ENCODE data around the gene ZNF236. TPM values are rescaled to one million over a fixed set of nuclear protein-coding genes. Genes with fewer than 3 reads are reported as not detected.
"Not testable (repeated sequence)": the region's sequence is repeated elsewhere in the genome, so short reads cannot be mapped to it uniquely, and the experiment has no call there.

The ZNF236 gene
- total RNA-seq, 2 donors from 2014 or later = 19.3 to 20.1 TPM

DNA sequence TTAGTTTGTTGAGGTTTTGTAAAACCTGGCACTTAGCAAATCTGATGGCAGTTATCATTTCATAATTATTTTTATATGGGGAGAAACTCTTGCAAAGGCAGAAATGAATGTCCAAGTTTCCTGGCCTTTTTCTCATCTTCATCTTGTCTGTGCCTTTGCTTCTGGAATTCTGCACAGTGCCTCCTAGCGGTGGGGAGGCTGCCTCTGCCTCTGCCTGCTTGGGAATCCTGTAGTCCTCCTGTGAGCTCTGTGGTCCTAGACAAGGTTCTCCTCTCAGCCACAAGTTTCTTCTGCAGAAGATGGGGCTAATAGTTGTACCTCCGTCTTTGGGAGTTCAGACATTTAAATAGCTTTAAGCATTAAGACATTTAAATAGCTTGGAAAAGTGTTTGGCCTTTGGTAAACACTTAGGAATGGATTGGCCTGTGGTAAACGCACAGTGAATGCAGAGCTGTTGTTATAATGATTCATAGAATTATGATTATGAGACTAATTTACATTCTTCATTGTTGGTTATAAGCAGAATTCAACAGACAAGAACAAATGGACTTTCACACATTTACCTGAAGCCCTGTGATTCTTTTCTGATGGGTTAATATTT lies 101.2 kb downstream of the ZNF236 start:
- ATAC-seq (replicated peaks) = no peak
- H3K4me1 Mint-ChIP-seq = peaks cover 11% of the 10 kb centered on the region

DNA sequence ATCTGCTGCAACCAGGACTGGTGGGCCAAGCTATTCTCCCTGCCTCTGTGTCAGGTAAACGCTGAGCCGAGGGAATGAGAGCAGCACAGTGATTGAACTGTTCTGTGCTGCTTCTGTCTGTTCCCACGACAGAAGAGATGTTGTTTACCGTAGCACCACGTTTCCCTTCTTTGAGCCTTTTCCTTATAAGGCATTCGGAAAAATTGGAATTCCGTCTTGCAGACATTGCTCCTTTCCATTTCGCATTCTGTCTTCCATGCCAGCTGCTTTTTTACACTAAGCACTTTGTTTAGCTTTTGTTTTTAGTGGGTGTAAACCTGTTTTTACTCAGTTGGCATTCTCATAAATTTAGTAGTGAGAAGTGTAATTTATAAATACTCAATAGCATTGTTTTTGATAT lies 103.1 kb downstream of the ZNF236 start:
- H3K27me3 Mint-ChIP-seq = no peaks in the 10 kb centered on the region
- ATAC-seq (replicated peaks) = no peak
- peaks cover 11% of the 10 kb centered on the region for H3K4me1 Mint-ChIP-seq
- H3K4me3 Mint-ChIP-seq = no peak overlapping the region
- H3K27ac Mint-ChIP-seq = no peak overlapping the region
- H3K36me3 Mint-ChIP-seq (ENCODE audit: low read depth) = peaks cover 99% of the 10 kb centered on the region
- H3K9me3 Mint-ChIP-seq = no peaks in the 10 kb centered on the region

More for the DNA sequence above, 101.2 kb downstream of the ZNF236 start:
- Mint-ChIP-seq H3K27me3 (no peaks in the 10 kb centered on the region), H3K27ac (no peak overlapping the region), H3K4me3 (no peak overlapping the region), H3K36me3 (ENCODE audit: low read depth) (peaks cover 99% of the 10 kb centered on the region), H3K9me3 (no peaks in the 10 kb centered on the region)

GRCh38 chr18:76927223-76927725 lies 104.9 kb downstream of the ZNF236 start:
- Mint-ChIP-seq H3K36me3 (ENCODE audit: low read depth) (peaks cover 98% of the 10 kb centered on the region), H3K4me3 (no peak overlapping the region), H3K27ac (no peak overlapping the region), H3K9me3 (no peaks in the 10 kb centered on the region), H3K27me3 (no peaks in the 10 kb centered on the region), H3K4me1 (peaks cover 6% of the 10 kb centered on the region)
- ATAC-seq (replicated peaks) = no peak

DNA sequence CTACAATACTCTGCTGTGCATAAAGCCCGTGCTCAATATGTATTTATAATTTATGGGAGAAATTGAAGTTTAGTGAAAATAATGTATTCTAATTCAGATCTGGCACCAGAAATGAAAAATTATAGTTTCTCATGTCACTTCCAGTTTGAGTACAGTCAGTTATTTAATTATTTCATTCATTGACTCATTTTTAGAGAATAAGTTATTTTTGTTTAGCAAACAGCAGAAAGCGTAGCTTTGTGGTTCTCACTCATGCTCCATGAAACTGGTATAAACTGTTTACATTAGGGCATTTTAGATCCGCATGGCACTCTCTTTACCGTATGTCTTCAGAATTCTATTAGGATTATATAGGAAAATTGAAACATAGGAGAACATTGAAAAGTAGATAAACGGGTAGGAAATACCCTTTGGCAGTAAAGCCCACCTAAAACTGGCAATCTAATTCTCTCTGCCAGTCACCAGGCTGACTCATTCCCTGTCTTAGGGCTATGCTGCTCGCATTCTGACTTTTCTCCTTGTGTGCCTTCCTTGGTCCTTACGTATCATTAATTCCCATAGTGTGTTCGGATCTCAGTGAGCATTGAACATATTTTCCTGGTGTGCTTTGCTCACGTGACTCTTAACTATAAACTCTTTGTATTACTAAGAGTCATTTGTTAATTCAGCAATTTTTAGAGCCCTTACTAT lies 106.0 kb downstream of the ZNF236 start:
- H3K27ac Mint-ChIP-seq = no peak overlapping the region
- ATAC-seq (replicated peaks) = no peak
- H3K4me1 Mint-ChIP-seq = peaks cover 12% of the 10 kb centered on the region
- H3K36me3 Mint-ChIP-seq (ENCODE audit: low read depth) = peaks cover 98% of the 10 kb centered on the region
- no peak overlapping the region for H3K4me3 Mint-ChIP-seq
- H3K9me3 Mint-ChIP-seq = no peaks in the 10 kb centered on the region
- no peaks in the 10 kb centered on the region for H3K27me3 Mint-ChIP-seq

GRCh38 chr18:76931171-76931570 lies 108.8 kb downstream of the ZNF236 start:
- no peak for ATAC-seq (replicated peaks)
- no peak overlapping the region for H3K27ac Mint-ChIP-seq

GRCh38 chr18:76932026-76932819 lies 109.9 kb downstream of the ZNF236 start:
- peak overlapping the region; percentile 26 for H3K4me3 Mint-ChIP-seq
- H3K27me3 Mint-ChIP-seq = no peaks in the 10 kb centered on the region
- peak overlapping the region; percentile 88 for H3K27ac Mint-ChIP-seq
- no peaks in the 10 kb centered on the region for H3K9me3 Mint-ChIP-seq
- H3K4me1 Mint-ChIP-seq = peaks cover 12% of the 10 kb centered on the region
- H3K36me3 Mint-ChIP-seq (ENCODE audit: low read depth) = peaks cover 98% of the 10 kb centered on the region
- ATAC-seq (replicated peaks) = peak; percentile 72

More at GRCh38 chr18:76931171-76931570, 108.8 kb downstream of the ZNF236 start:
- Mint-ChIP-seq H3K36me3 (ENCODE audit: low read depth) (peaks cover 98% of the 10 kb centered on the region), H3K4me3 (no peak overlapping the region), H3K9me3 (no peaks in the 10 kb centered on the region), H3K27me3 (no peaks in the 10 kb centered on the region), H3K4me1 (peaks cover 12% of the 10 kb centered on the region)

DNA sequence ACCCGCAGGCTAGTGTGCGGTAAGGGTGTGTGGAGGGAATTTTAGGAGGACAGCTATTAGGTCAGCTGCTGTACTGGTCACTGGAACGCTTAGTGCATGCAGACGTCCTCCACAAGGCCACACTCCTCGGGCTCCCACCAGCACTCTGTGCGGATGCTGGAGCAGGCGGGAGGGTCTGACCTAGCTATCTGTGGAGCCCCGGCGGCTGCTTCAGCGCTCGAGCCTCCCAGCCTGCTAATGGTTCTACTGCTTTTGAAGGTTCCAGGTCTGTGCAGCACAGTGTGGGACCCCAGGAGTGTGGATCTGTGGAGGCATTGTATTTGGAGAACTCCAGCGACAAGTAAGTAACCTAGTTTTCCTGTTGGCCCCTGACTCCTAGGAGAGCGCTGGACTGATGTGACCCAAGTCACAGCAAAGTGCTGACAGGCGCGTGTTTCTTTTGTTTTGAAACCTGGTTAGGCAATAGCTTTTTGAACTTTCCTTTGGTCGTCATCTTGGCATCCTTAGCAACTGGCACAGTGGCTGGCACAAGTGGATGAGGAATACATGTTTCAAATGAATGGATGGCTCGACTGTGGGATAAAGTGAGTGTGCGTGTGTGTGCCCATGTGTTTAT lies 113.5 kb downstream of the ZNF236 start:
- Mint-ChIP-seq H3K4me1 (peaks cover 12% of the 10 kb centered on the region), H3K4me3 (no peak overlapping the region), H3K27ac (no peak overlapping the region), H3K9me3 (no peaks in the 10 kb centered on the region), H3K27me3 (no peaks in the 10 kb centered on the region), H3K36me3 (ENCODE audit: low read depth) (peaks cover 88% of the 10 kb centered on the region)
- no peak for ATAC-seq (replicated peaks)

DNA sequence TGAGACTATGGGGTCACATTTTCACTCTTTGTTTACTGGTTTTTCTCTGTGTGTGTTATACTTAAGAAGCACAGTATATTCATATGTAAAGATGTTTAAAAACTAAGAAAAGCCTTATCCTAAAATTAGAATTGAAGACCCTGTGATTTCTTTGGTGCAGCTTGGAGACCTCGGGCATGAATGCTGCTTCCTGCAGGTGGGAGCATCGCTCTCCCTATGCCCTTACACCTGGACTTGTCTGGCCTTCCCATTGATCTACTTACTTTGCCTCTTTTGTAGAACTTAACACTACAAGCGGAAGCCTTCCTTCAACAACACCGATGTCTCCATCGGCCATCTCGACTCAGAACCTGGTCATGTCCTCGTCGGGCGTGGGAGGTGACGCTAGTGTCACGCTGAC lies 114.5 kb downstream of the ZNF236 start:
- Mint-ChIP-seq H3K36me3 (ENCODE audit: low read depth) (peaks cover 80% of the 10 kb centered on the region), H3K27me3 (no peaks in the 10 kb centered on the region), H3K4me3 (no peak overlapping the region), H3K27ac (no peak overlapping the region), H3K9me3 (no peaks in the 10 kb centered on the region), H3K4me1 (peaks cover 10% of the 10 kb centered on the region)
- no peak for ATAC-seq (replicated peaks)

DNA sequence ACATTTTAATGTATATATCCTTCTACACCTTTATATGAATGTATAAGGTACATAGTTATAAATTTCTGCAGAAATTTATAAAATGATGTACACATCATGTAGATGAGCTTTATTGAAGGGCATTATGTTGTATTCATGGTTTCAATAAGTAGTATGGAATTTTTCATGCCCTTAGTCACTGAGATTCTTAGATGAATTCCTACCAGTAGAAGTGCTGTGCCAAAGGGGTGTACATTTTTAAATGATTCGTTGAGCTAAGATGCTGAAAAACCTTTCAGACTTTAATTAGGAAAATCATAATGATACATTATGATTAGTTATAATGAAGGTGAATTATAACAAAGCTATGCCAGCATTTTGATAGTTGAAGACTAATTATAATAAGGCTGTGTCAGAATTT lies 115.2 kb downstream of the ZNF236 start:
- peaks cover 76% of the 10 kb centered on the region for H3K36me3 Mint-ChIP-seq (ENCODE audit: low read depth)
- ATAC-seq (replicated peaks) = no peak
- peaks cover 2% of the 10 kb centered on the region for H3K4me1 Mint-ChIP-seq
- no peak overlapping the region for H3K4me3 Mint-ChIP-seq
- H3K27me3 Mint-ChIP-seq = no peaks in the 10 kb centered on the region
- no peaks in the 10 kb centered on the region for H3K9me3 Mint-ChIP-seq
- H3K27ac Mint-ChIP-seq = no peak overlapping the region

- H3K4me3 Mint-ChIP-seq = no peak overlapping the region
- no peaks in the 10 kb centered on the region for H3K27me3 Mint-ChIP-seq
- no peak for ATAC-seq (replicated peaks)
- no peak overlapping the region for H3K27ac Mint-ChIP-seq
- H3K4me1 Mint-ChIP-seq = no peaks in the 10 kb centered on the region
- peaks cover 69% of the 10 kb centered on the region for H3K36me3 Mint-ChIP-seq (ENCODE audit: low read depth)
- H3K9me3 Mint-ChIP-seq = no peaks in the 10 kb centered on the region
Measured at GRCh38 chr18:76938619-76939018, 116.3 kb downstream of the ZNF236 start.

DNA sequence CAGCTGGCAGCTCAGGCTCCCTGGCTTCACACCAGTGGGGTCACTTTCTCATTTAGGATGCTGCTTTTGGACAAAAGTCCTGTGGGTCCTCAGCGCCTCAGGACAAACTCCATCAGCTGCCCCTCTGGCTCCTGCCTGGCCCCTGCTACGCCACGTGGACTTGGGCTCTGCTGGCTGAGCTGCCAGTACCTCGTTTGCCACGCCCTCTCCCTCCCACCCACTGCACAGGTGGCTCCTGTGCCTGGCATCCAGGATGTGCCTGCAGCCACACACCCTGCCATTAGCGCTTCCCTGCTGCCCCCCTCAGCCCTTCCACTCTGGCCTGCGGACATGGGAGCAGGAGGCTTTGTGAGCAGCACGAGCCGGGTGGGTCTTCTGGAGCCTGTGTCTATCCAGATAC lies 118.9 kb downstream of the ZNF236 start:
- Mint-ChIP-seq H3K9me3 (no peaks in the 10 kb centered on the region), H3K36me3 (ENCODE audit: low read depth) (peaks cover 59% of the 10 kb centered on the region), H3K27ac (no peak overlapping the region), H3K4me3 (no peak overlapping the region), H3K4me1 (peaks cover 5% of the 10 kb centered on the region), H3K27me3 (no peaks in the 10 kb centered on the region)
- ATAC-seq (replicated peaks) = no peak

DNA sequence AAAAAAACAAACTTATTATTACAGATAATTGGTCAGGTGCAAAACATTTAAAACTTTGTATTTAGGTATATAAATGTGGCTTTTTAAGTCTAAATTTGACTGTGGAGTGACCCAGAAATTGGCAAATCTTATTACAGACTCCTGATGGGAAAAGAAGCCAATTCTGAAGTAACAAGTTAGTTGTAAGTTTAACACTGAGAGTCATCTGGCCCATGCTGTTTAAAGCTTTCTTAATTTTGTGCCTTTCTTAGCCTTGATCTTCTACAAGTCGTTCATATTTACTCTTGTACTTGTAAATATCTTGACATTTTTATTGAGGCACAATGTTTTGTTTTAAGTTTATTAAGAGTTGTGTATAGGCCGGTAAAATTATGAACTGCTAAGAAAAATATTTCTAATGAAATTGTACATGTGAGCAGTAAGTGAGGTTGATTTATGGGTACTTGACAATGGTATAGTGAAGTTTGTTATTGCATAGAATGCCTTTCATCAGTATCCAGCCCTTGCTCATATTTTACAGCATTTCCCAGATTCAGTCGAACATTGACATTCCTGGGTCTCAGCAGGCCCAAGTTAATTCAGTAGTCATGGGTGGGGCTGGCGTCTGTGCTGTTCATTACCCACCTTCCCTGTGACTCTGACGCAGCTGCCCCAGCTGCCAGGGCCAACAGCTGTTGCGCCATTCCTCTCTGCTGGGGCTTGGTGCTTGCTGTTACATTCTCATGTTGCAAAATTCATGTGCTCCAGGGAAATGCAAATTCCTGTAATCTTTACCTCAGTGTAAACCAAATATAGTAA lies 121.4 kb downstream of the ZNF236 start:
- Mint-ChIP-seq H3K27ac (no peak overlapping the region), H3K4me3 (no peak overlapping the region), H3K4me1 (peaks cover 28% of the 10 kb centered on the region), H3K9me3 (no peaks in the 10 kb centered on the region), H3K36me3 (ENCODE audit: low read depth) (peaks cover 59% of the 10 kb centered on the region), H3K27me3 (no peaks in the 10 kb centered on the region)
- ATAC-seq (replicated peaks) = no peak

DNA sequence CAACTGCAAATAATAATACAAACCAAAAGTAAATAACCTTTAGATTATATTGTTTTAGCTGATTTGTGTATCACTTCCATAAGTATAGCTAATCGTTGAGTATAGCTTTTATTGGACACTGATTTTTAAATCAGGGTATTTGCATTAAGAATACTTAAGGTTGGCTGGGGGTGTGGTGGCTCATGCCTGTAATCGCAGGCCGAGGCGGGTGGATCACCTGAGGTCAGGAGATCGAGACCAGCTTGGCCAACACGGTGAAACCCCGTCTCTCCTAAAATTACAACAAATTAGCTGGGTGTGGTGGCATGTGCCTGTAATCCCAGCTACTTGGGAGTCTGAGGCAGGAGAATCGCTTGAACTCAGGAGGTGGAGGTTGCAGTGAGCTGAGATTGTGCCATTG lies 122.0 kb downstream of the ZNF236 start:
- not testable (repeated sequence) for H3K27ac Mint-ChIP-seq; H3K9me3 Mint-ChIP-seq; H3K4me3 Mint-ChIP-seq; ATAC-seq (replicated peaks); H3K27me3 Mint-ChIP-seq
- peaks cover 59% of the 10 kb centered on the region for H3K36me3 Mint-ChIP-seq (ENCODE audit: low read depth)
- peaks cover 28% of the 10 kb centered on the region for H3K4me1 Mint-ChIP-seq

GRCh38 chr18:76948345-76948744 lies 126.0 kb downstream of the ZNF236 start:
- Mint-ChIP-seq H3K9me3 (no peaks in the 10 kb centered on the region), H3K27ac (peak overlapping the region; percentile 49), H3K36me3 (ENCODE audit: low read depth) (peaks cover 86% of the 10 kb centered on the region), H3K4me1 (peaks cover 41% of the 10 kb centered on the region), H3K4me3 (no peak overlapping the region), H3K27me3 (no peaks in the 10 kb centered on the region)
- ATAC-seq (replicated peaks) = peak; percentile 16

Data from activated T-helper 17 cell treated with anti-CD3 and anti-CD28 coated beads, Interleukin-2, amount 50 U/mL, for 72 hours (primary cell).